ENCODE data around the gene AKAP6. TPM values are rescaled to one million over a fixed set of nuclear protein-coding genes. Genes with fewer than 3 reads are reported as not detected.

Gene AKAP6
- total and polyA plus RNA-seq, 2 of the 8 experiments (the other 6 are each of a cell fraction or from before 2014, with no cell fraction given): 0.09 to 0.89 TPM

DNA sequence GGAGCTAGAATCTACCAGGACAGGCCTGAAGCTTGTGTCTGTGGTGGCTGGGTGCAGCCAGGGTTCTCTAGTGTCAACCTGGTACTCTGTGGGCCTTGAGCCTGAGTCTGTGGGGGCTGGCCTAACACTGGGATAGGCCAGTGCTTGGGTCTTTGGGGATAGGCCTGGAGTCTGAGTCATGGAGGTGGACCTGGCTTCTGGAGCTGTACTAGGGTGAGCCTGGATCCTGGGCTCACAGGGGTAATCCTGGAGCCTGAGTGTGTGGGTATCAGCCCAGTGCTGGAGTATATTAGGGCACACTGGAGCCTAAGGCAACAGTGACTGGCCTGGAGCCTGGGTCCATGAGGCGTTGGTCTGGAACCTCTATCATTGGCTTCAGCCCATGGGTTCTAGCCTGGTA is 427.1 kb downstream of the AKAP6 start:
- Histone ChIP-seq H3K27me3 (replicated peaks in 1 of 4; ENCODE audit: control insufficient read depth in 3 of 4, extremely low read depth in 1 of 4, insufficient read depth in 3 of 4, low read length in 3 of 4) (no peaks in the 10 kb centered on the region), H3K23ac (ENCODE audit: insufficient read length) (no peak overlapping the region)
- CTCF ChIA-PET (ENCODE audit: partially characterized antibody): interaction anchor here (1.0 kb wide), 1 partner anchor 24 kb away, joined by 3 read pairs; no protein-coding TSS in a partner anchor
- no peak for TF ChIP-seq NANOG (IDR thresholded peaks at IDR 0.05; ENCODE audit: insufficient read depth, low read depth, low read length, poor library complexity, severe bottlenecking)
- TF ChIP-seq, protein P1, sequence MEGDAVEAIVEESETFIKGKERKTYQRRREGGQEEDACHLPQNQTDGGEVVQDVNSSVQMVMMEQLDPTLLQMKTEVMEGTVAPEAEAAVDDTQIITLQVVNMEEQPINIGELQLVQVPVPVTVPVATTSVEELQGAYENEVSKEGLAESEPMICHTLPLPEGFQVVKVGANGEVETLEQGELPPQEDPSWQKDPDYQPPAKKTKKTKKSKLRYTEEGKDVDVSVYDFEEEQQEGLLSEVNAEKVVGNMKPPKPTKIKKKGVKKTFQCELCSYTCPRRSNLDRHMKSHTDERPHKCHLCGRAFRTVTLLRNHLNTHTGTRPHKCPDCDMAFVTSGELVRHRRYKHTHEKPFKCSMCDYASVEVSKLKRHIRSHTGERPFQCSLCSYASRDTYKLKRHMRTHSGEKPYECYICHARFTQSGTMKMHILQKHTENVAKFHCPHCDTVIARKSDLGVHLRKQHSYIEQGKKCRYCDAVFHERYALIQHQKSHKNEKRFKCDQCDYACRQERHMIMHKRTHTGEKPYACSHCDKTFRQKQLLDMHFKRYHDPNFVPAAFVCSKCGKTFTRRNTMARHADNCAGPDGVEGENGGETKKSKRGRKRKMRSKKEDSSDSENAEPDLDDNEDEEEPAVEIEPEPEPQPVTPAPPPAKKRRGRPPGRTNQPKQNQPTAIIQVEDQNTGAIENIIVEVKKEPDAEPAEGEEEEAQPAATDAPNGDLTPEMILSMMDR (IDR thresholded peaks at IDR 0.05; ENCODE audit: control extremely low read depth in 1 of 3, insufficient read depth in 1 of 3, low read depth in 1 of 3, low read length in 3 of 3): no peak
- no peak for TF ChIP-seq POLR2A (IDR thresholded peaks at IDR 0.05; ENCODE audit: control extremely low read depth in 1 of 2, low read depth in 2 of 2, low read length in 2 of 2)
- no peak for TF ChIP-seq CTBP2 (IDR thresholded peaks at IDR 0.05; ENCODE audit: borderline replicate concordance, insufficient read depth, insufficient read length, low read length)
- no peak for TF ChIP-seq BACH1 (IDR thresholded peaks at IDR 0.05; ENCODE audit: low read length)
- TF ChIP-seq KDM4A (IDR thresholded peaks at IDR 0.05; ENCODE audit: low read depth, low read length, severe bottlenecking): no peak
- TF ChIP-seq RFX5 (IDR thresholded peaks at IDR 0.05; ENCODE audit: borderline replicate concordance, low read depth, low read length): no peak
- no peak for TF ChIP-seq SIRT6 (IDR thresholded peaks at IDR 0.05; ENCODE audit: low read length)
- TF ChIP-seq YY1 (IDR thresholded peaks at IDR 0.05; ENCODE audit: low read depth, low read length): no peak
- TF ChIP-seq, protein P2, sequence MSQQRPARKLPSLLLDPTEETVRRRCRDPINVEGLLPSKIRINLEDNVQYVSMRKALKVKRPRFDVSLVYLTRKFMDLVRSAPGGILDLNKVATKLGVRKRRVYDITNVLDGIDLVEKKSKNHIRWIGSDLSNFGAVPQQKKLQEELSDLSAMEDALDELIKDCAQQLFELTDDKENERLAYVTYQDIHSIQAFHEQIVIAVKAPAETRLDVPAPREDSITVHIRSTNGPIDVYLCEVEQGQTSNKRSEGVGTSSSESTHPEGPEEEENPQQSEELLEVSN (IDR thresholded peaks at IDR 0.05): no peak
- no peak for TF ChIP-seq SUZ12 (IDR thresholded peaks at IDR 0.05; ENCODE audit: low read length)

More for the DNA sequence above, 427.1 kb downstream of the AKAP6 start:
- WGBS, 2 experiments (ENCODE audit: extremely low coverage in 1 of 2, insufficient coverage in 1 of 2, insufficient read length in 1 of 2, insufficient replicate concordance in 2 of 2, low coverage in 1 of 2, low lambda C conversion rate in 2 of 2, missing lambda C conversion rate in 1 of 2): 89% methylated on average over 1 of the region's 1 CpG; no CpG with 5 or more reads in 1 of the 2 experiments
- H3K4me3 ChIP-seq (ENCODE audit: extremely low read depth in 1 of 4, insufficient read depth in 2 of 4, low read depth in 3 of 4, low read length in 4 of 4): no peak overlapping the region
- no peak overlapping the region for H3K4me2 ChIP-seq (ENCODE audit: insufficient read depth in 1 of 2, low read depth in 2 of 2, low read length in 2 of 2)
- H4K91ac ChIP-seq (replicated peaks; ENCODE audit: insufficient read length, low read length): no peak overlapping the region
- no peaks in the 10 kb centered on the region for H3K23me2 ChIP-seq (ENCODE audit: low read depth, low read length)
- H3K14ac ChIP-seq (ENCODE audit: insufficient read length): no peak overlapping the region
- POLR2A ChIA-PET (ENCODE audit: partially characterized antibody): no interaction called here
- no peaks in the 10 kb centered on the region for H3K79me2 ChIP-seq (ENCODE audit: control insufficient read depth in 1 of 2, insufficient read depth in 2 of 2, low read length in 2 of 2)
- no peaks in the 10 kb centered on the region for H3K79me1 ChIP-seq (ENCODE audit: low read depth, low read length)
- no peaks in the 10 kb centered on the region for H3K36me3 ChIP-seq (ENCODE audit: control insufficient read depth in 2 of 4, insufficient read depth in 4 of 4, low read length in 3 of 4)
- H3K27ac ChIP-seq (ENCODE audit: low read depth, low read length): no peak overlapping the region
- no peak overlapping the region for H3K56ac ChIP-seq (replicated peaks; ENCODE audit: insufficient read length, low read depth, low read length)
- H3K4me1 ChIP-seq (replicated peaks in 1 of 4; ENCODE audit: control insufficient read depth in 3 of 4, insufficient read depth in 4 of 4, low read length in 3 of 4): no peaks in the 10 kb centered on the region
- no peak overlapping the region for H3K9ac ChIP-seq (replicated peaks in 1 of 4; ENCODE audit: extremely low read depth in 1 of 4, low read depth in 3 of 4, low read length in 3 of 4)
- H2BK15ac ChIP-seq (ENCODE audit: low read length): no peak overlapping the region
- H3K9me3 ChIP-seq (ENCODE audit: insufficient read depth in 2 of 2, low read depth in 1 of 2, low read length in 1 of 2): no peaks in the 10 kb centered on the region
- no peak overlapping the region; the same call in 1 of the 2 replicates for H4K8ac ChIP-seq (ENCODE audit: extremely low read depth, insufficient read depth, low read length)
- no peaks in the 10 kb centered on the region for H4K20me1 ChIP-seq (replicated peaks in 1 of 2; ENCODE audit: control insufficient read depth in 1 of 2, insufficient read depth in 2 of 2, low read length in 2 of 2)
- H2BK120ac ChIP-seq (replicated peaks; ENCODE audit: low read depth, low read length): no peak overlapping the region
- FAIRE-seq (no peak), DNase-seq (ENCODE audit: low read depth in 1 of 2, low spot score in 2 of 2) (no peak)
- no peak overlapping the region for H4K5ac ChIP-seq (ENCODE audit: insufficient read length, low read depth, low read length)
- H3K18ac ChIP-seq (ENCODE audit: extremely low read depth, low read length): no peak overlapping the region
- no peak overlapping the region for H2AFZ ChIP-seq (ENCODE audit: low read length)
- H2BK5ac ChIP-seq (ENCODE audit: low read depth, low read length): no peak overlapping the region; the same call in 1 of the 2 replicates
- no peak overlapping the region for H2BK12ac ChIP-seq (ENCODE audit: low read depth, low read length)
- no peak overlapping the region for H2BK20ac ChIP-seq (ENCODE audit: low read length)
- no peak overlapping the region for H3K4ac ChIP-seq (replicated peaks; ENCODE audit: insufficient read length, low read depth, low read length)
- H2AK5ac ChIP-seq (ENCODE audit: low read depth, low read length): no peak overlapping the region
